GM12873 (cell line): ENCODE data around the gene KRTAP24-1.

Experiments
- TF ChIP-seq, protein P1 (sequence below): IDR thresholded peaks from 2 replicates; pipeline ENCODE4 v1.5.1; 2012; ENCODE audit warnings: low read depth, mild to moderate bottlenecking, moderate library complexity, low read length, control low read depth; ENCODE audit not compliant: insufficient read depth; ENCODE audit errors: missing control alignments

Gene KRTAP24-1

DNA sequence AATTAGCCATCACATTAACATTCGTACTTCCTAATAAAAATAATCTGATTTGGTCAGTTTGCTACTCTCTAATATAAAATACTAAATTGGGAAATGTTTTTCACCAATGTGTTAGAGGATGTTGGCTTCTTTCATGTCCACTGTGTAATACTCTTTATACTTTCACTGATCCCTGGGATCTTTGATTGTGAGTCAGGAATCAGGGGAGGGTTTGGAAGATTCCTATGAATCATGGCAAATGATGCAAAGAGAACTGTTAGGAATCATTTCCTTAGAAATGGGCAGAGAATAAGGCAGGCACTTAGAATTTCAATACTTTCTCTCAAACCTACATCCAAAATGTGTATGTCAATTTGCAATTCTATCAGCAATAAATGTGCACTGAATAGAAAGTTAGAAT lies 31.0 kb downstream of the KRTAP24-1 start:
- TF ChIP-seq, protein P1, sequence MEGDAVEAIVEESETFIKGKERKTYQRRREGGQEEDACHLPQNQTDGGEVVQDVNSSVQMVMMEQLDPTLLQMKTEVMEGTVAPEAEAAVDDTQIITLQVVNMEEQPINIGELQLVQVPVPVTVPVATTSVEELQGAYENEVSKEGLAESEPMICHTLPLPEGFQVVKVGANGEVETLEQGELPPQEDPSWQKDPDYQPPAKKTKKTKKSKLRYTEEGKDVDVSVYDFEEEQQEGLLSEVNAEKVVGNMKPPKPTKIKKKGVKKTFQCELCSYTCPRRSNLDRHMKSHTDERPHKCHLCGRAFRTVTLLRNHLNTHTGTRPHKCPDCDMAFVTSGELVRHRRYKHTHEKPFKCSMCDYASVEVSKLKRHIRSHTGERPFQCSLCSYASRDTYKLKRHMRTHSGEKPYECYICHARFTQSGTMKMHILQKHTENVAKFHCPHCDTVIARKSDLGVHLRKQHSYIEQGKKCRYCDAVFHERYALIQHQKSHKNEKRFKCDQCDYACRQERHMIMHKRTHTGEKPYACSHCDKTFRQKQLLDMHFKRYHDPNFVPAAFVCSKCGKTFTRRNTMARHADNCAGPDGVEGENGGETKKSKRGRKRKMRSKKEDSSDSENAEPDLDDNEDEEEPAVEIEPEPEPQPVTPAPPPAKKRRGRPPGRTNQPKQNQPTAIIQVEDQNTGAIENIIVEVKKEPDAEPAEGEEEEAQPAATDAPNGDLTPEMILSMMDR, result no peak

DNA sequence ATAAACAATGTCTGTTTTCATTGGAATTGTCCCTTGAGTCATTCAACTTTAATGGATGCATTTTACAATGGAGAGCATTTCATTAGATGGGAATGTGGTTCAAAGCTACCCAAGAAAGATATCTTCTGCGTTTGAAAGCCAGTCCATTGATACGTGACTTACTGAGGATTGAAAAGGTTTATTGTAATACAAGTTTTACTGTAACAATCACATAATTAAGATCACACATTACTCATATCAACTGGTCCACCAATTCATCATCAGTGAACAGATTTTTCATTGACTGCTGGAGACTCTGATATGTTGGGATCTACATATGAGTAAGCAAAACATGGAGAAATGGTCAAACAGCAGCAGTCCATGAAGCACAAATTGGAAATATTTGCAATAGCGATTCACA lies 32.8 kb downstream of the KRTAP24-1 start:
- TF ChIP-seq, protein P1, result no peak

DNA sequence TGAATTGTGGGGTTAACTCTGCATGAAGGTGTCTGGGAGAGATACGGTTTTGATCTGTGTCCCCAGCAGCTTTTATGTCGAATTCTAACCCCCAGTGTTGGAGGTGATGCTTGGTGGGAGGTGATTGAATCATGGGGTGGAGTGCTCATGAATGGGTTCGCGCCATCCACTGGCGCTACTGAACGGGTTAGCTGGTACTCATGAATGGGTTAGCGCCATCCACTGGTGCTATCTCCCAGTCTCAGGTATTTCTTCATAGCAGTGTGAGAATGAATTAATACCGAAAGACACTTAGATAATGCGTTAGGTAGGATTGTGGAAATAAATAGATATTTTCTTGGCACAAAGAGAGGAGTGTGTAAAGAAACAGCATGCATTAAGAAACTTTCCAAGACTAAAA lies 33.9 kb downstream of the KRTAP24-1 start:
- TF ChIP-seq, protein P1, result no peak

DNA sequence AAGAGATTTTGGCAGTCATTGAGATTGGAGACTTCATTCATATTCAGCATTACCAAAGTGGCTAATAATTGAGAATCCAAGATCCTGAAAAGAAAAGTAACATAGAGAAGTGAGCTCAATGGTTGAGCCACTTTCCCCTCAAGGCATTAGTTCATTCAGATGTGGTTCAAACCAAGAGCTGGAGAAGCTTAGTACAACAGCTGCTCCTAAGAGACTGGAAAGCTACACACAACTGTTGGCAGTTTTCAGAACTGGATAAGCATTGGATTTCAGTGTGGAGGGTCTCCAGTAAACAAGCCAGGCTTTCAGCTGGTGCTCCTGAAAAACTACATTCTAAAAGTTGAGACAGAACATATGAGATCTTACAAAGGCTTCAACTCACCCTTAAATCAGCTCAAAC lies 37.7 kb downstream of the KRTAP24-1 start:
- TF ChIP-seq, protein P1, result no peak

DNA sequence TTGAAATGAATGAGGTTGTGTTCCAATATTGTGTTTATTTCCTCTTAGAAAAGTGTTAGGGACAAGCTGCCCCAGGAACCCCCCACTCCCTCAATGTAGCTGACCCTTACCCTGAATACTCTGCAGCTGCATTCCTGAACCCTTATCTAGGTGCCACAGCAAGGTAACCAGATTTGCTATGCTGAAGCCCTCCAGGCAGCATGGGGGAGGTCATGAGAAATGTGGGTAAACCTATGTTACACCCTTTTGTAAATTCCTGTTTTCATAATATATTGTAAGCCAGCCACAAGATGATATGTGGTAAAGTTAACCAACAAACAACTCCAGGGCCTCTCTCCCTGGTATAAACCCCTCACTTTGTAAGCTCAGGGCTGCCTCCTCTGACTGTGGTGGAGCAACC lies 39.1 kb downstream of the KRTAP24-1 start:
- TF ChIP-seq, protein P1, result no peak

DNA sequence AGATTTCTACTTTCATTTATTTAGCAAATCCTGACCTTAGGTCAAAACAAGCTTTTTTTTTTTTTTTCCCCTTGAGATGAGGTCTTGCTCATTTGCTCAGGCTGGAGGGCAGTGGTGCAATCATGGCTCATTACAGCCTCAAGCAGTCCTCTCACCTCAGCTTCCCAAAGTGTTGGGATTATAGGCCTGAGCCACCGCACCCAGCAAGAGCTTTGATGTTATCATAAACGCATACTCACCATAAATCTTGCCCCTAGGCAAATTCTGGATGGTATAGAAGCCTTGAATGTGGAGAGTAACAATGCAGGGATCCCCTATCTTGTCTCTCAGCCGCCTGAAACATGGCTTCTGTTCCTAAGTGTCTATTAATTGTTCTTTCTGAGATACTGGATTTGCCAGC lies 42.1 kb downstream of the KRTAP24-1 start:
- TF ChIP-seq, protein P1, result no peak

DNA sequence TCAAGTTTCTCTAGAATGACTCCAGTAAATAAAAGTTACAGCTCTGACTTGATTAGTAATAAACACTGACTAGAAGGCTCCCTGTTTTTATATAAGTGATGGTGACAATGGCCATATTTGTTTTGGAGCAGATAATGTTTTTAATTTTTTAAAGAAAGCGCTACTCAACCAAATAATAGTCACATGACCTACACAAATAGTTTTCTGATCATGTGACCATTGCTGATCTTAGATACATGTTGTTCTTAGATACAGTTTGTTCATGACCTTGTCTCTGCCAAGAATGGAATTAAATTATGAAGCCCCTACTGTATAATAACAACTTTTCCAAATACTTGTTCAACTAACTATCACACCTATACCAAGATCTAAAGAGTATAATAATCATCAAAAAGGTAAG lies 44.6 kb downstream of the KRTAP24-1 start:
- TF ChIP-seq, protein P1, result no peak

DNA sequence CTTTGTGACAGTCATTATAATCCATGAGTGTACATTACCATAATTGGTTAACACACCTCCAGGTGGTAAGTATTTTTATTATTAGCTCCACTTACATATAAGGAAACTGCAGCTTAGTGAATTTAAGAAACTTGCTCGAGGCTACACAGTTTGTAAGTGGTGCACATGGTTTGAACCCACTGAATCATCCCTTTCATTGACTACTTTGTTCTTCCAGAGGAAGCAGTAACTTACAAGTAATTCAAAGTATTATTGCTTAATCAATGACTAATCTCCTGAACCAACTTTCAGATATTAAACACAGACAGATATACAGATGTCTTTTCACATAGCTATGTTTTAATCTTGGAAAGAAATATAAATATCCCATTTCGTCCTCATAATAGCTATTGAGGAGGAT lies 48.1 kb downstream of the KRTAP24-1 start:
- TF ChIP-seq, protein P1, result no peak
